HG02885 (cell line): ENCODE data around the gene NFIX.

Source experiments
- ATAC-seq: cut with Tn5 transposase; IDR thresholded peaks from one replicate; pipeline ENCODE4 v1.9.1; 2021; ENCODE audit warnings: mild to moderate bottlenecking; ENCODE audit not compliant: unreplicated experiment, poor library complexity

Gene NFIX

DNA sequence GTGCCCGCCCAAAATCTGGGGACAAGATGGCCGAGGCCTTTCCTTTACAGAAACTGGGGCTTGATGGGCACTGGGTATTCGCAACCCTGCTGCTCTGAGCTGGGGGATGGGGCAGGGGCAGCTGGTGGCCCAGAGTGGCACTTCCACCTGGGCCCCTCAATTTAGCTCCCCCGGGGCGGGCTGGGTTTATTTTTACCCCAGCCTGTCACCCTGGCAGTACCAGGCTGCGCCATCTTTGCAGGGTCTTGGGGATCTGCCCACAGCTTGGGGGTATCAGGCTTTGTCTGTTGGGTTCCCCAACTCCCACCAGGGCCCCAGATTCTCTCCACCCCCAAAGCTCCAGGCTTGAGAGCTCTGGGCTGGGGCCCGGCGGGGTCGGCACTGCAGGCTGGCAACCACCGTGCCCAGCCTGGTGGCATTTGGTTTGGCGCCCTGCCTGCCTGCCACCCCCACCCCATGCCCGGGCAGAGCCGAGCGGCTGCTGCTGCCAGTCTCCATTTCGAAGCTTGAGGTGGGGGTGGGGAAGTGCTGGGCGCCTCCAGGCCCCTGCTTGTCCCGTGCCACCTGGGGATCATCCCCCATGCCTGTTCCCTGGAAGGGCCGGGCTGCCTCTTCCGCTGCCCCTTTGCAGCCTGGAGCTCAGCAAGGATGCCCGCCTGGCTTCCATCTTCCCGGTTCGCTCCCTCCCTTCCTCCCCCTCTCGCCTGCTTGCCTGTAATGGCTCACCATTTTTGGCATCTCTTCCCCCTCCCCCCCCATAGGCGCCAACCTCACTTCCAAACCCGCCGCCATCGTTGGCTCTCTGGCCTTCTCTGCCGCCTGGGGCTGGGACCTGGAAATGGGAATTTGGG lies 11.4 kb downstream of the NFIX start:
- ATAC-seq: no peak

DNA sequence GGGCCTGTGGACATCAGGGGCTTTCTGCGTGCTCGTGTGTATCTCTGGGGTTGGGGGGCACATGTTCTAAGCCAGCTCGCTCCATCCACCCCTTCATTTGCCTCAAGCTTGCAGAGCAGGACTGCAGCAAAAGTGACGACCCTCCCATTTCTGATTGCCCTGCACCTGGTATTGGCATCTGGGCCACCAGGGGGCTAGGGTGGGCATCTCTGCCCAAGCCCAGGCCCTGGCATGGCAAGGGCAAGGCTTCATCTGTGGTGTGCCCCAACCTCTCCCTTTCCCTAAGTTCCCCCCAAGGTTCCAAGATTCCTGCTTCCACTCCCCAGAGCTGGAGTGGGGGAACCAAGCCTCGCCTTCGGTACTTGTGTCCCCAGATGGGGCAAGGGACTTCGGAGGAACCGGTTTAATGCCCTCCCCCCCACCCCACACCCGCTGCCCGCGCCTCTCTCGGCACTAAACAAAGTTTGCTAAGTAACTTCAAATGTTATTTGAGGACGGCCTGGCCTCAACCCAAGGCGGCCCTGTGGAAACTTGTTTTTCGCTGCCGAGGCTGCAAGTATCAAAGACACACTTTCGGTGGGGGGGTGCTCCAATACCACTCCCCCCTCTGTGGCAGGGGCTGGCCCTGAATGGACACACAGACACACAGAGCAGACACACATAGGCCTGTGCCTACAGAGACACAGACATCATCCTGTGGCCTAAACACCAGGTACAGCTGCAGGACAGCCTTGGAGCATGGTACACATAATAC lies 12.2 kb downstream of the NFIX start:
- no peak for ATAC-seq

DNA sequence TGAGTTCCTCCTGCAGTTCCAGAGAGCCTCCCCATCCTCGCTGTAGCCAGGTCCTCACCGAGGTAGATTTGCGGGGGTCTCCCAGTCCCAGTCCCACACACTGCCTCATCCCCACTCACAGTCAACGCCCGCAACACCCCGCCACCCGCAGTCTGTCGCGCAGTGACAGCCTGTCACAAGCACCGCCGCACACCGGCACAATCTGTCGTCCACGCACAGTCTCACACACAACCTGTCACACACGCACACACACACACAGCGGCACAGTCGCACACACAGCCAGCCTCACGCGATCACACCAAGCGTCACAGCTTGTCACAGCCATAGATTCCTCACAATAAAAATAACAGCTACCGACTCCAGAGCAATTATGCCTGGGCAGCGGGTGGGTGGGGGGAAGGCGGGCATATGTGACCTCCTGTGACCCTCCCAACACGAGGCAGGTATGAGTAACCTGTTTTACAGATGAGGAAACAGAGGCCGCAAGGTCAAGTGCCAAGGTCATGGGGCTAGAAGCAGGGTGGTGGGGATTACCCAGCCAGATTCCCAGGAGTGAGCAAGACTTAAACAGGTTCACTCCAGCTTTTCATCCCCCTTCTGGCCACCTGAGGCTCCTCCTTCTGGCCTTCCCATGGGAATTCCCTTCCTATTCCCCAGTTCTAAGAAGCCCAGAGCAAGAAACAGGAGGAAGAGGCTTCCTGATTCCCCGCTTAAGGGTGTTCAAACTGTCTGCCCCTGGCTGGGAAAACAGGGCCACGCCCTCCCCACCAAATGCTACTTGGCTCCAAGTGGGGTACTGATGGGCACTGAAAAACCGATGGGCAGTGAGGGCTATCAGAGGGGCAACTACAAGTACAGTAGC lies 13.9 kb downstream of the NFIX start:
- ATAC-seq: no peak

DNA sequence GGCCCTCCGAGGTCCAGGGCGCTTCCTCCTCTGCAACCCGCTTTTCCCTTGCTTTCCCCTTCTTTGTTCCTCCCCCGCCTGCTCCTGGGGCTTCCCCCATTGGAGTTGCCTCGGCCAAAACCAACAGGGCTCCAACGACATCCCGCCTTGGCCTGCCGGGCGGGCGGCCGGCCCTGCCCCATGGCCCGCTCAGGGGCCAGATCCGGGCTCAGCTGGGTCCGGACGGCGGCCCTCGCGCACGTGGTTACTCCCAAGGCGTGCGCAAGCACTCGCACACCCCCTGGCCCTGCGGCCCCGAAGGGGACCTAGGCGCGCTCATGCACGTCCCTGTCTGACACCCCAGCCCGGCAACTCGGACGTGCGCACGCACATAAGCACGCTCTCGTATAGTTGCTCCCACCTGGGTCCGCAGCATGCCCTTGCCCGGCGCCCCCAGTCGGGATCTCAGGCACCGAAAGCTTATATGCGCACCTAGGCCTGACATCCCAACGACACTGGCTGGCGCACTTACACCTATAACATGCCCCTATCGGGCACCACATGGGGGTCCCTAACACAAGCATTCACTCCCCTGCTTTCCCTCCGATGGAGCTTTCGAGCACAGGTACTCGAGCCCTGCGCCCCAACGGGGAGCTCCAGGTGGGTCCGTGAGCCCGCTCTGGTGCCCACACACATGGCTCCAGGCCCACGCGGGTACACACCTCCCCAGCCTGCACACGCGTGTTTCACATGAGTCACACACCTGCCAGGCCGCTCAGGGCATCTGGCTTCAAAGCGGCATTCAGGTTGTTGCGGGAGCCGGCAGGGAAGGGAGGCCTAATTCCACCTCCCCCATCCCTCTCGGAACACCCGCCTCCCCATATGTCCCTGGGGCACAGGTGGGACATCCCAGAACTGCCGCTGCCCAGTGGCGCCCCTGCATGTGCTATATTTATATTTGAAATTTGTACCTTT lies 15.0 kb downstream of the NFIX start:
- ATAC-seq: no peak

DNA sequence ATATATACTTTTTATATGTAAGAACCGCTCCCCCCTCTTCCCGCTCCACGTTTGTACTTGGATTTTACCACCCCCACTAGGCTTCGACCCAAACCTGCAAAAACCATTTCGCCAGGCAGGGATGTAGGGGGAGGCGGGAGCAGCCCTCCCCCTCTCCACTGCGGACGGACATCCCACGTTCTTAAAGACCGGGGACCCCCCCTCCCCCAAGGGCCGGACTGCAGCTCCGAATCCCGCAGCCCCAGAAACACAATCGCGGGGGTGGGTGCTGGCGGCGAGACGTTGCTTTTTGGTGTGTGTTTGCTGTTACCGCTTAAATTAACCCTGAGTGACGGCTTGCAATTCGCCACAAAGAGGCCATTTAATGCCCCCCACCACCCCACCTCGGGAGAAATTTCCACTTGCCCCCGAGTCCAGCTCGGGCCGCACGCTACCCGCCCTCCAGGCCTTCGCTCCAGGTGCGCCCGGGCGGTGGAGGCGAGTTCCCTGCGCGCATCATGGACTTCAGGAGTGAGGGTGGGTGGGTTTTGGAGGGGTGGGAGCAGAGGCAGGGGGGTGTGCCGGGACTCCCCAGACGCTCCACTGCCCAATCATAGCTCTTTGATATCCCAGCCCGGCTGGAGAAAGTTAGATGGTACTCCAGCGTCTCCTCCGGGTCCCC lies 15.8 kb downstream of the NFIX start:
- ATAC-seq: no peak

DNA sequence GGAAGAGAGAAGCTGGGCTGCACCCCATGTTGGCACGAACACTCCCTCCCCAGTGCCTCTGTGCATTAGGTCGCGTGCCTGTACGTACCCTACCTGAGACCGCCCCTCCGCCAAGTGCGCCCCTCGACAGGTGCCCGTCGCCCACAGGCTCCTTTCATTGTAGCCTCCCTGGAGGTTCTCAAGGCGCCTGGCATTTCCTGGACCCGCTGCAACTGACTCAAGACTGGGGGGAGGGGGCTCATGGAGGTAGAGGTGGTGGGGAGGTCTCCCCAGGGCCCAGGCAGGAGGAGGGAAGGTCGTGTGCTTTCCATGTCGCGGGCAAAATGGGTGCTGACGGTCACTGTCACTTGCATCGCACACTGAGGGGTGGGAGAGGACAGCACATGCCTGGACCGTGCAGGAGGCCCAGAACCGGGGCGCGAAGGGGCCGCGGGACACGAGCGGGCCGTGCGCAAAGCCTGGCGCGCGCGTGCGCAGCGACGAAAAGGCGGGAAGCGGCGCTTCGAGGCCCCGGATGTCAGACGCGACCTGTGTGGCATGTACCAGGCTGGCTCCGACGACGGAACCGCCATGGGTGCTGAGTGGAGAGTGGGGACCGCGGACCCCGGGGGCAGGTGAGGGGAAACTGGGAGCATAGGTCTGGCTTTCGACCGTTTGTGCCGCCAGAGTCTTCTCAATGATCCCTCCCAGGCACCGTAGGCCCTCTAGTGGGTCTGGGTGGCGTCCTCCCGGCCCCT lies 16.5 kb downstream of the NFIX start:
- ATAC-seq: no peak

DNA sequence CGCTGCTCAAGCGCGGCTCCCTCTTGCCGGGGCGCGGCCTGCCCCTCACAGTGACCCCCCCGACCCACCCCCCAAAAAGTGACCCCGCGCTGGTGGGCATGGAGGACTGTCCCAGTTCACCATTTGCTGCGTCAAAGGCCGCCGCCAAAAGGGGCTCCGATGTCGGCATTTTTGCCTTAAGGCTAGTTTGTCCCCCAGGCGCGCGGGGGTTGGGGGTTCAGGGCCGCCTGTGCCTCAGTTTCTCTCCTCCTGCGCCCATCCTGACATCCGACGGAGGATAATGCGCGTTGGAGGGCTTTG lies 17.1 kb downstream of the NFIX start:
- ATAC-seq: no peak

DNA sequence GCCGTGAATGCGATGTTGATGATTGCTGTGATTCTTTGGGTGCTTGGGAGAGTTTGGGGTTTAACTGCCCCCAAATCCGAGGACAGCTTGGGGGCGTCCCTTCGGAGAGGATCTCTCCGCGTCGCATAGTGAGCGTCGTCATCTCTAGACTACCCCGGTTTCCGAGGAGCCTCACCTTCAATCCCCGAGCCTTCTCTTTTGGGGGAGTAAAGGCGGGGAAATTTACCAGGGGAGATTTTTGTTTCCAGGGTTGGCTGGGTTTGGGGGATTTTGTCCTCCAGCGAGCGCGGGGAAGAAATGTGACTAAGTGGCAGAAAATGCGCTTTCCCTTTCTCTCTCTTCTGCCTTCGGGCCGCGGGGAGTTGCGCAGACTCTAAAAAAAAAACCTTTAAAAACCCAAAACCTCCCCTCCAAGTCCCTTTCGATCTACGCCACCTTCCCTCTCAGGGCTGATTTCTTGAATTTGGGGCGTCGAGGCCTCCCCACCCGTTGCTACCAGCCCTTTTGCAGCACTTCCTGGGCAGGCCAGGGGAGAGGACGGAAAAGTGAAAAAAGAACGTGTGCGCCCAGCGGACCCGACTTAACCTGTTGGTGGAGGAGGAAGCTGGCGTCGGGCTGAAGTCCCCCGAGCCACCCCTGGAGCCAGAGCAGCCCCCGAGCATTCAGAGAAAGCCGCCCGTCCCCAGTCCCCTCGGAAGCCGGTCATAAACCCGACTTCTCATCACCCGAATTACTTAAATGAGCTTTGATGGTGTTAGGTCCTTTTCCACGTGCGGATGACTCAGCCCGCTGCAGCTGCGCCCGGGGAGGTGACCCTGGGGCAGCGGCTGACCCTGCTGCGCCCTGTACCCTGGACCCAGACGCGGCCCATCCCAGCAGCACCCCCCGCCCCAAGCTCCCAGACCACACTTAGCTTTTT lies 17.7 kb downstream of the NFIX start:
- no peak for ATAC-seq

DNA sequence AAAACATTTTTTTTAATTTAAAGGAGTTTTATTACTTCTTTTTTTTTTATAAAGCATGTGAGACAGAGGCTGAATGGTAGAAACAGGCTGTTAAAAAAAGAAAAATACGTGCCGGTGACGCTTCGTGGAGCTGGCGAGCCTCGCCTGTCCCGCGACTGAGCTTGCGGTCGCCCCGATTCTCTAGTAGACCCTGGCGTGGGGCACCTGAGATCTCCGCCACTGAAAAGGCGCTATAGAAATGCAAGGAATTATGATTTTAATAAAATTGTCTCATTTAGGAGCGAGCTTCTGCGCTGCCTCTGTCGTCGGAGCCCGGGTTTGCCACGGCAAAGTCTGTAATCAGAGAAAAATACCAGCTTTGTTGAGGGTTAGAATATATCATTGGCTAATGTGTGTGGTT lies 18.4 kb downstream of the NFIX start:
- no peak for ATAC-seq

DNA sequence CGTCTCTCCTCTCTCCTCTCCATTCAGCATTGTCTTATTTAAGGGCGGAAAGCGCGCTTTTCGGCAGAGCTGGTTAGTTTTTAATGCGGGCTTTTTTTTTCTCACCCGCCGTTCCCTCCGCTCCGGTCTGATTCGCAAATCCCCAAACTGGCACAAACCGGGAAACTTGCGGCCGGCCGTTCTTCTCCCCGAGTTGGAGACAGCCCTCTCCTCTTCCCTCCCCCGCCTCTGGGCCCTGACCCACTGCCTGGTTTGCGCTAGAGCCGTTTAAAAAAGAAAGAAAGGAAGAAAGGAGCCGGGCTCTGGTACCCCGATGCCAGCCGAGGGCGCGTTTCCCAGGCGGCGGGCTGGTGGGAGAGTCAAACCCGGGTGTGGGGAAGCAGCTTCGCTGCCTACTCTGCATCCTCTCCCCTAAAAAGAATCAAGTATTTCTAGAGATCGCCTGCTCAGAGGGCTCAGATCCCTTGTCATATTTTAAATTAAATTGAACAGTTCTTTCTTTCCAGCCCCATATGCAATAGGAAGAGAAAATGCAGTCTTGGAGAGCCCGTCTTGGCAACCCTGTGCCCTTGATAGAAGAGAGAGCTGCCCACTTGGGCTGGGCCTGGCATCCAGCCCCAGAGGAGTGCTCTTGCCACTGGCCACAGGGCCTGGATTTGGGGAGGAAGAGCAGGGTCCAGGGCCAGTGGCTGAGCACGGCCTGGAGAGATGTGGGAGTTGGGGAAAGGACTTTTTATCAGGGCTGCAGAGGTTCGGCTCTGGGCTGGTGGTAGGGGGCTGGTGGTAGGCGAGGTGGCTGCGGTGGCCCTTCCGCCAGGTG lies 19.0 kb downstream of the NFIX start:
- ATAC-seq: no peak

DNA sequence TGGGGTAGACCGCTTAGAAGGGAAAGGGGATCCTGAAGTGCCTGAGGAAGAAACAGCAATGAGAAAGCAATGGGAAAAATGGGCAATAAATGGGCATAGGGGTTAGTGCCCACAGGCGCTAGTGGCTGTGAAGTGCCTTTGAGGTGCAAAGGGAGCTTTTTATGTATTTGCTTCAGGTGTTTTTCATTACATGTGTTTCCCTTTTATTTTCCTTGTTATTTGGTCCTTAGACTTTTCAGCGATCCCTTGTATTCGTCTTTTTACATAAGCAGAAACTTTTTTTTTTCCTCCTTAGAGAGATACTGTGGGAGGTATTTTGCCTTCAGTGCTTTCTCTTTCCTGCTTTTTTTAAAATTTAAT lies 19.6 kb downstream of the NFIX start:
- no peak for ATAC-seq

DNA sequence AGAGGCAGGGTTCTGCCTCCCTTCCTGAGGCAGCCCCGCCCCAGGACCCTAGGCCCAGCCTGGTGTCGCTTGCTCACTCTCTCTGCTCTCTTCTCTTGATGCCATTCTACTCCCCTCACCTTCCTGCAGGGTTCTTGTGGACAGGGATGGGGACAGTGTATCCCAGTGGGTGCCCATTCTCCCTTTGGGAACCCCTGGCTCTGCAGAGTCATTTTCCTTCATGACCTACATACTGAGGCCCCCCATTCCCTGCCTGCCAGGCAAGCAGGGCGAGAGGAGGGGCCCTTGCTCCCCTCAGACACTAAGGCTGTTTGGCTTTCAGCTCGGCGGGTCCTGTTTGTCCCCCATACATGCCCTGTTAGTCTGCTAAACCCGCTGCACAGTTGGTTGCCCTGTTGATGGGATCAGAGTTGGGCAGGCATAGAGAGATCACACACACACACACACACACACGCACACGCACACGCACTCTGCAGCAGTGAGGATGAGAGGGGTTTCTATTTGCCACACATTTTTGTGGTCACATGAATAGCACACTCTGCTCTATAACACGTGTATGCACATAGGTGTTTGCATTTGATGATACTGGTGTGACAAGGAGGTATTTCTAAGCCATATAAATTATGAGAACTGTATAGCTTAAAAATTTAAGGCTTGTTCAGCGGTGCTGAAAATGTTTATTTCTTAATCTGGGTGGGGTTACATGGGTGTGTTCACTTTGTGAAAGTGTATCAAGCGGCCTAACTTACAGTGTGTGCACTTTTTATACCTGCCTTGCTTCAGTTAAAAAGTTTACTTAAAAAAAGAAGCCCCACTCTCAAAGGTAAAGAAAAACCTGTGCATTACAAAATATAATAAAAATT lies 20.3 kb downstream of the NFIX start:
- ATAC-seq: no peak

DNA sequence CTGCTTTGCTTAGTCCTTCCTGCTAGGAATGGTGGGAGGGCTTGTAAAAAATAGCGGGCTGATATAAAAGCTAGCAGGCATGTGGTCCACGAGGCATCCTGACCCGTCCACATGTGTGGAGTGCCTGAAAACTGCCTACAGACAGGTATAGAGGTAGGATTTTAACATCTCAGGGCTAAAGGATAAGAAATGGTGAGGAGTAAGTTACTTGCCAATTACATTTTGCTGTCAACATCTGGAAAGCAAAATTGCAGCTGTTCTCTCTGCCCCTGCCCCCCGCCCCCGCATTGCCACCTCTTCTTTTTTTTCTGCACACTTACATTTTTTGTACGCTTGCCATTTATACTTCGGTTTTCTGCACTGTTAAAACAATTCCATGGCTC lies 21.0 kb downstream of the NFIX start:
- ATAC-seq: no peak

DNA sequence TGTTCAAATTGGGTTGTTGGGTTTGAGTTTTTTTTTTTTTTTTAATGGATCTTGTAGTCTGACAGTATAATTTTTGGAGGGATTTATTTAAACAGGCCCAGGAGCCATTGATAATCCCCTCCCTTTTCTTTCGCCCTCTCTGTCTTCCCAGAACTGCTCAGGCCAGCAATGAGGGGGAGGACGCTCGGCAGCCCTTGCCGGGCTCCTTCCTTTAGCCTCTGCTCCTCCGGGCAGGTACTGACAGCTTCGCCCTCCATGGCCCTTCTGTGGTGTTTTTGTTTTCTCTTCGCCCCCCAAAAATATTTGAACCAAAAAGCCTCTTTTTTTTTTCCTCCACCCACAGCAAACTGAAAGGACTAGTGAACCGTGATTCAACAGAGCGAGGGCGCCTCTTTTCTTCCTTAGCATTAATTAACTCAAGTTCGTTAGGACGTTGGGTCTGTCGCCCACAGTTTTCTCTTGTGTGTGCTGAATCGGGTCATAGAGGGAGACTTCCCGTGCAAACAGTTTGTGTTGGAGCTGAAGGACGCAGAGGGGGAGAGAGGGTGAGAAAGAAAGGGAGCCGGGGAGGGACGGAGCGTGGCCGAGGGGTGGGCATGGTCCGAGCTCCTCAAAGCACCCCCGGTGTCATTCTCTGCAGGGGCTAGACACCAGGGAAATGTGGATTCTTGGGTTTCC lies 21.5 kb downstream of the NFIX start:
- ATAC-seq: no peak

DNA sequence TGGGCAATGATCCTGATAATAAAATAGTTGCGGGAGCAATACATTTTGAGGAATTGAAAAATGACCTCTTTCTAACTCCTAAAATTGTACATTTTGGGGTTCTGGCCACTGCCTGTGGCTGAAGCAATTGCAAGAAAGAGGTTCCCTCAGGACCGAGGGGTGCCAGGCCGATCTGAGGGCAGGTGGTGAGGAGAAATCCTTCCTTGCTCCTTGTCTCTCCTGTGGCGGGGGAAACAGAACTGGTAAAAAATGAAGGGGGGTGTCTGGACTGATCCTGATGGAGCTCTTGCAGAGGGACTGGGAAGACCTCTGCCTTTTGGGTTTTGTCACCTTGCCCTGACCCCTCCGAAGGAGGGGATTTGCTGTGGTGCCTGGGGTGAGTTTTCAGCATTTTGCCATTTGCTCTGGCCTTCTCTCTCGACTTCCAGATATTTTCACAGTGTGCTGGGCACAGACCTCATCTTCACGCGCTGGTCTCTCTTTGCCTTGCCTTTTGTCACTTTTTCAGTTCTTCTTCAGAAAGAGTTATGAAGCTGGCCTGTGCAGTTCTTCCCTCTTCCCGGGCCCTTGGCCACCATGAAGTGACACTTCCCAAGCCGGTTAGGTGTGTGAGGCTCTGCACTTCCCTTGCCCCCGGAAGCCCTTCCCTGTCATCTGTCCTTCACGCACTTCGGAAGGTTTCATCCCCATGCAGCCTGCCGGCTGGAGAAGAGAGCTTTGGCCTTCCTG lies 22.2 kb downstream of the NFIX start:
- ATAC-seq: no peak
